CD14-positive monocyte (primary cell): ENCODE measurements around the gene RAB3GAP1. TPM values are rescaled to one million over a fixed set of nuclear protein-coding genes. Genes with fewer than 3 reads are reported as not detected.

Experiments used
- DNase-seq, 3 donors: peaks; one replicate each; pipeline ENCODE4 v3.0.0-alpha.2; 2011 to 2022
- H2AFZ ChIP-seq: 2 replicates; pipeline ENCODE4 v1.6.0; 2012; ENCODE audit warnings: mild to moderate bottlenecking, low read depth, low read length, inconsistent platforms; ENCODE audit not compliant: insufficient read depth, poor library complexity, severe bottlenecking
- H3K27ac ChIP-seq, 2 donors: 1 replicate in 1 of 2; 2 replicates in 1 of 2; pipeline ENCODE4 v1.5.1; 2012 to 2013; ENCODE audit warnings: low read length in 2 of 2, control low read depth in 1 of 2, inconsistent platforms in 1 of 2, low read depth in 1 of 2, mild to moderate bottlenecking in 1 of 2
- H3K27me3 ChIP-seq, 2 donors: one replicate each; pipeline versions ENCODE4 v1.6.0 to v1.6.1; 2011 to 2013; ENCODE audit warnings: low read length in 2 of 2; ENCODE audit not compliant: control insufficient read depth in 2 of 2, insufficient read depth in 2 of 2
- H3K36me3 ChIP-seq, 2 donors: replicated peaks in 1 of 2; 1 replicate in 1 of 2; 2 replicates in 1 of 2; pipeline versions ENCODE4 v1.5.1 to v1.6.1; 2012 to 2013; ENCODE audit warnings: low read length in 2 of 2, control low read depth in 1 of 2, inconsistent platforms in 1 of 2, mild to moderate bottlenecking in 1 of 2; ENCODE audit not compliant: insufficient read depth in 2 of 2, control insufficient read depth in 1 of 2
- H3K4me1 ChIP-seq, 2 donors: 1 replicate in 1 of 2; 2 replicates in 1 of 2; pipeline versions ENCODE4 v1.5.1 to v1.6.1; 2012 to 2013; ENCODE audit warnings: low read length in 2 of 2, control low read depth in 1 of 2, inconsistent platforms in 1 of 2, mild to moderate bottlenecking in 1 of 2, moderate library complexity in 1 of 2; ENCODE audit not compliant: insufficient read depth in 2 of 2, control insufficient read depth in 1 of 2
- H3K4me2 ChIP-seq: replicated peaks from 2 replicates; pipeline ENCODE3; 2012; ENCODE audit warnings: low read length, moderate library complexity, mild to moderate bottlenecking; ENCODE audit not compliant: poor library complexity, severe bottlenecking; ENCODE audit errors: extremely low read depth
- H3K4me3 ChIP-seq, 3 experiments: fragments of 200-600 bp in 1 of 3; sonication (generic) in 1 of 3; replicated peaks in 1 of 3; 1 replicate in 2 of 3; 2 replicates in 1 of 3; pipeline ENCODE4 v1.5.1; 2011 to 2013; ENCODE audit warnings: low read length in 3 of 3, mild to moderate bottlenecking in 3 of 3, control low read depth in 2 of 3, low read depth in 2 of 3, inconsistent platforms in 1 of 3, moderate library complexity in 1 of 3
- H3K79me2 ChIP-seq: 2 replicates; pipeline ENCODE4 v1.6.0; 2012; ENCODE audit warnings: mild to moderate bottlenecking, control low read depth, inconsistent platforms, low read length, moderate library complexity; ENCODE audit not compliant: insufficient read depth
- H3K9ac ChIP-seq: 2 replicates; pipeline ENCODE4 v1.6.0; 2017; ENCODE audit warnings: low read length, mild to moderate bottlenecking; ENCODE audit not compliant: insufficient read depth, poor library complexity, severe bottlenecking
- H3K9me3 ChIP-seq, 2 donors: replicated peaks in 1 of 2; 1 replicate in 1 of 2; 2 replicates in 1 of 2; pipeline versions ENCODE4 v1.5.1 to v1.6.1; 2012 to 2013; ENCODE audit warnings: low read length in 2 of 2, control low read depth in 1 of 2; ENCODE audit not compliant: control insufficient read depth in 1 of 2, insufficient read depth in 1 of 2
- H4K20me1 ChIP-seq: 2 replicates; pipeline ENCODE4 v1.6.0; 2012; ENCODE audit warnings: mild to moderate bottlenecking, low read length, control low read depth, moderate library complexity; ENCODE audit not compliant: insufficient read depth
- H3K27ac Mint-ChIP-seq, 7 donors: one replicate each; pipeline ENCODE4 v1.8.0; 2020; ENCODE audit warnings: mild to moderate bottlenecking in 7 of 7, mixed read lengths in 7 of 7, moderate library complexity in 6 of 7, inconsistent platforms in 2 of 7
- H3K27me3 Mint-ChIP-seq, 3 donors: one replicate each; pipeline ENCODE4 v1.8.0; 2021 to 2022; ENCODE audit warnings: low read depth in 3 of 3, mild to moderate bottlenecking in 3 of 3, mixed read lengths in 3 of 3, moderate library complexity in 3 of 3, inconsistent platforms in 1 of 3
- H3K36me3 Mint-ChIP-seq, 2 donors: one replicate each; pipeline ENCODE4 v1.8.0; 2020; ENCODE audit warnings: mixed read lengths in 2 of 2, inconsistent platforms in 1 of 2, mild to moderate bottlenecking in 1 of 2
- H3K4me1 Mint-ChIP-seq: one replicate; pipeline ENCODE4 v1.8.0; 2020; ENCODE audit warnings: mild to moderate bottlenecking, mixed read lengths
- H3K4me3 Mint-ChIP-seq, 2 donors: one replicate each; pipeline ENCODE4 v1.8.0; 2020; ENCODE audit warnings: mild to moderate bottlenecking in 2 of 2, mixed read lengths in 2 of 2, moderate library complexity in 1 of 2
- H3K9me3 Mint-ChIP-seq, 7 donors: one replicate each; pipeline ENCODE4 v1.8.0; 2020 to 2022; ENCODE audit warnings: mixed read lengths in 7 of 7, mild to moderate bottlenecking in 6 of 7, moderate library complexity in 6 of 7, inconsistent platforms in 2 of 7
- CTCF ChIP-seq: fragments of 200-600 bp; IDR thresholded peaks from one replicate; pipeline ENCODE4 v1.8.0; 2022; ENCODE audit warnings: antibody characterized with exemption, mild to moderate bottlenecking
- WGBS: methylation state at CpG from one replicate; pipeline ENCODE4 v1.1.5; 2013; ENCODE audit warnings: missing lambda C conversion rate; ENCODE audit not compliant: insufficient coverage; 5-methylcytosine and 5-hydroxymethylcytosine counted together
- intact Hi-C, 2 donors: fragments of 100-400 bp; cut with micrococcal nuclease; formaldehyde crosslinking; loops; one replicate each; pipeline versions ENCODE4 v1.15.0 to v1.15.1; 2023
- polyA plus RNA-seq, 3 donors: library from polyadenylated mRNA; depleted of rRNA in 1 of 3; unstranded in 2 of 3; stranded (reverse) in 1 of 3; fragments of 300-500 nt in 2 of 3; fragments of >200 nt in 1 of 3; fragmentation: Illumina TruSeq in 2 of 3; gene quantifications; 1 replicate in 2 of 3; 2 replicates in 1 of 3; pipeline ENCODE4 v1.2.3, GENCODE V29; 2012 to 2021

The RAB3GAP1 gene
- polyA plus RNA-seq, 3 donors: 8.0 to 17.4 (median 11.3) TPM

DNA sequence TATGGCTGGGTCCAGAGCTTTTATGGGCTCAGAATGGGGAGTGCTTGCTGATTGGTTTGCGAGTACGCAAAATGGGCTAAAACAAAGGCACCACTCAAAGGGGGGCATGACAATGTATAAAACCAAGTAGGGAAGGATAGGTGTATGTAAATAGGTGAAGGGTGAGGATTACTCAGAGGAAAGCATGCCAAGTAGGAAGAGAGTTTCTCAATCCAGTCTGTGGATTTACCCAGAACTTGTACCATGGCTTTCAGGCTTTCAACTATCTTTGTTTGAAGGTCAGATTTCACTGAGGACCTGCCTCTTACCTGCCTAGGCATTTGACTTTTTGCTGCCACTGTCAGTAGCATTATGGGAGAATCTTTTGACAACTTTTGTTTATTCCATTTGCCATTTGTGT lies 92.3 kb downstream of the RAB3GAP1 start:
- intact Hi-C loops: no loop called here
- H3K4me1 ChIP-seq: no peaks in the 10 kb centered on the region
- peaks cover 30 to 71% of the 10 kb centered on the region in 2 donors for H3K36me3 ChIP-seq
- H2AFZ ChIP-seq: no peak overlapping the region
- H3K9ac ChIP-seq: no peak overlapping the region
- H3K4me3 ChIP-seq: no peak overlapping the region
- H3K9me3 ChIP-seq: peaks cover 15 to 30% of the 10 kb centered on the region in 2 donors
- no peak overlapping the region for H3K4me2 ChIP-seq
- no peak for TF ChIP-seq CTCF
- H3K27ac ChIP-seq: no peak overlapping the region
- Mint-ChIP-seq H3K27me3 (peaks cover 0 to 2% (median 2%) of the 10 kb centered on the region in 3 donors), H3K4me1 (no peaks in the 10 kb centered on the region), H3K9me3 (peaks cover 11 to 26% (median 20%) of the 10 kb centered on the region in 7 donors), H3K4me3 (no peak overlapping the region), H3K36me3 (peaks cover 54 to 76% of the 10 kb centered on the region in 2 donors), H3K27ac (no peak overlapping the region)
- no peaks in the 10 kb centered on the region for H3K27me3 ChIP-seq
- no peaks in the 10 kb centered on the region for H3K79me2 ChIP-seq
- 100% methylated on average over 2 of the region's 2 CpGs for WGBS
- no peak for DNase-seq
- no peaks in the 10 kb centered on the region for H4K20me1 ChIP-seq

DNA sequence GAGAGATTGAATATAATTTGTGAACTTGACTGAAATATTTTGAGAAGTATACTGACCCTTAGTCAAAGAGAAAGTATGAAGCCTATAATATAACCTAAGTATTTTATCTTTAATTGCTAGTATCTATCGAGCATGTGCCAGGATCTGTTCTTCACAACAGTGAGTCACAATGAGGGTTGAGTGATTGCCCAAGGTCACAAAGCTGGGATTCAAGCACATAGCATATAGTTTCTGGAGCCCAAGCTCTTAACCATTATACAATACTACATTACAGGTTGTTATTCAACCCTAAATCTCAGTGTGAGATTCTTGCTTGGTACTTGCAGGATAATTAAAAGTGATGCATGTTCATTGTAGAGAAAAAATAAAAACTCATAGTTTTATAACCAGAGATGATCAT lies 97.2 kb downstream of the RAB3GAP1 start:
- Histone ChIP-seq H3K79me2 (no peaks in the 10 kb centered on the region), H3K4me2 (no peak overlapping the region), H3K4me3 (no peak overlapping the region), H3K36me3 (peaks cover 40 to 72% of the 10 kb centered on the region in 2 donors), H3K9ac (no peak overlapping the region), H2AFZ (no peak overlapping the region), H3K9me3 (peaks cover under 1% of the 10 kb centered on the region in 2 donors), H3K27me3 (no peaks in the 10 kb centered on the region), H3K27ac (no peak overlapping the region), H4K20me1 (no peaks in the 10 kb centered on the region), H3K4me1 (no peaks in the 10 kb centered on the region)
- Mint-ChIP-seq H3K4me3 (no peak overlapping the region), H3K27ac (no peak overlapping the region), H3K36me3 (peaks cover 55 to 71% of the 10 kb centered on the region in 2 donors), H3K27me3 (peaks cover 0 to under 1% (median 0%) of the 10 kb centered on the region in 3 donors), H3K9me3 (peaks cover 0 to 1% (median under 1%) of the 10 kb centered on the region in 7 donors), H3K4me1 (no peaks in the 10 kb centered on the region)
- no peak for DNase-seq
- no peak for TF ChIP-seq CTCF
- intact Hi-C loops: no loop called here
- WGBS: no CpG with 5 or more reads among the region's 1 CpG
